ENCODE results near the gene CATSPER1. TPM values are rescaled to one million over a fixed set of nuclear protein-coding genes. Genes with fewer than 3 reads are reported as not detected.

The CATSPER1 gene
- total and polyA plus RNA-seq, 2 experiments from 2014 or later = not detected

- ATAC-seq (no peak), DNase-seq (ENCODE audit: low spot score) (no peak)
- H3F3A ChIP-seq (replicated peaks; ENCODE audit: low read depth) = peaks cover 44% of the 10 kb centered on the region
- peaks cover 25% of the 10 kb centered on the region for H3K4me1 ChIP-seq (ENCODE audit: insufficient read depth)
- Mint-ChIP-seq H3K27ac (no peak overlapping the region), H3K36me3 (ENCODE audit: low read depth) (peaks cover 67% of the 10 kb centered on the region), H3K4me1 (peaks cover 27% of the 10 kb centered on the region), H3K27me3 (ENCODE audit: insufficient read depth, low read depth, poor library complexity) (peaks cover 14% of the 10 kb centered on the region), H3K4me3 (no peak overlapping the region), H3K9me3 (no peaks in the 10 kb centered on the region; the same call in 2 of the 3 replicates)
- H2AFZ ChIP-seq = no peak overlapping the region
- H3K4me2 ChIP-seq = no peak overlapping the region
- peaks cover 32% of the 10 kb centered on the region for H3K79me2 ChIP-seq (replicated peaks; ENCODE audit: insufficient read depth)
- peak overlapping the region; percentile 84 for H3K27ac ChIP-seq (ENCODE audit: low read depth)
- no peaks in the 10 kb centered on the region for H3K27me3 ChIP-seq (ENCODE audit: insufficient read depth)
- H3K9me2 ChIP-seq (ENCODE audit: insufficient read depth) = no peaks in the 10 kb centered on the region
- no peak overlapping the region for H3K4me3 ChIP-seq
- peaks cover 20% of the 10 kb centered on the region for H4K20me1 ChIP-seq (replicated peaks; ENCODE audit: insufficient read depth)
- TF ChIP-seq POLR2AphosphoS5 (IDR thresholded peaks at IDR 0.05; ENCODE audit: low read depth) = no peak
- TF ChIP-seq, protein P1, sequence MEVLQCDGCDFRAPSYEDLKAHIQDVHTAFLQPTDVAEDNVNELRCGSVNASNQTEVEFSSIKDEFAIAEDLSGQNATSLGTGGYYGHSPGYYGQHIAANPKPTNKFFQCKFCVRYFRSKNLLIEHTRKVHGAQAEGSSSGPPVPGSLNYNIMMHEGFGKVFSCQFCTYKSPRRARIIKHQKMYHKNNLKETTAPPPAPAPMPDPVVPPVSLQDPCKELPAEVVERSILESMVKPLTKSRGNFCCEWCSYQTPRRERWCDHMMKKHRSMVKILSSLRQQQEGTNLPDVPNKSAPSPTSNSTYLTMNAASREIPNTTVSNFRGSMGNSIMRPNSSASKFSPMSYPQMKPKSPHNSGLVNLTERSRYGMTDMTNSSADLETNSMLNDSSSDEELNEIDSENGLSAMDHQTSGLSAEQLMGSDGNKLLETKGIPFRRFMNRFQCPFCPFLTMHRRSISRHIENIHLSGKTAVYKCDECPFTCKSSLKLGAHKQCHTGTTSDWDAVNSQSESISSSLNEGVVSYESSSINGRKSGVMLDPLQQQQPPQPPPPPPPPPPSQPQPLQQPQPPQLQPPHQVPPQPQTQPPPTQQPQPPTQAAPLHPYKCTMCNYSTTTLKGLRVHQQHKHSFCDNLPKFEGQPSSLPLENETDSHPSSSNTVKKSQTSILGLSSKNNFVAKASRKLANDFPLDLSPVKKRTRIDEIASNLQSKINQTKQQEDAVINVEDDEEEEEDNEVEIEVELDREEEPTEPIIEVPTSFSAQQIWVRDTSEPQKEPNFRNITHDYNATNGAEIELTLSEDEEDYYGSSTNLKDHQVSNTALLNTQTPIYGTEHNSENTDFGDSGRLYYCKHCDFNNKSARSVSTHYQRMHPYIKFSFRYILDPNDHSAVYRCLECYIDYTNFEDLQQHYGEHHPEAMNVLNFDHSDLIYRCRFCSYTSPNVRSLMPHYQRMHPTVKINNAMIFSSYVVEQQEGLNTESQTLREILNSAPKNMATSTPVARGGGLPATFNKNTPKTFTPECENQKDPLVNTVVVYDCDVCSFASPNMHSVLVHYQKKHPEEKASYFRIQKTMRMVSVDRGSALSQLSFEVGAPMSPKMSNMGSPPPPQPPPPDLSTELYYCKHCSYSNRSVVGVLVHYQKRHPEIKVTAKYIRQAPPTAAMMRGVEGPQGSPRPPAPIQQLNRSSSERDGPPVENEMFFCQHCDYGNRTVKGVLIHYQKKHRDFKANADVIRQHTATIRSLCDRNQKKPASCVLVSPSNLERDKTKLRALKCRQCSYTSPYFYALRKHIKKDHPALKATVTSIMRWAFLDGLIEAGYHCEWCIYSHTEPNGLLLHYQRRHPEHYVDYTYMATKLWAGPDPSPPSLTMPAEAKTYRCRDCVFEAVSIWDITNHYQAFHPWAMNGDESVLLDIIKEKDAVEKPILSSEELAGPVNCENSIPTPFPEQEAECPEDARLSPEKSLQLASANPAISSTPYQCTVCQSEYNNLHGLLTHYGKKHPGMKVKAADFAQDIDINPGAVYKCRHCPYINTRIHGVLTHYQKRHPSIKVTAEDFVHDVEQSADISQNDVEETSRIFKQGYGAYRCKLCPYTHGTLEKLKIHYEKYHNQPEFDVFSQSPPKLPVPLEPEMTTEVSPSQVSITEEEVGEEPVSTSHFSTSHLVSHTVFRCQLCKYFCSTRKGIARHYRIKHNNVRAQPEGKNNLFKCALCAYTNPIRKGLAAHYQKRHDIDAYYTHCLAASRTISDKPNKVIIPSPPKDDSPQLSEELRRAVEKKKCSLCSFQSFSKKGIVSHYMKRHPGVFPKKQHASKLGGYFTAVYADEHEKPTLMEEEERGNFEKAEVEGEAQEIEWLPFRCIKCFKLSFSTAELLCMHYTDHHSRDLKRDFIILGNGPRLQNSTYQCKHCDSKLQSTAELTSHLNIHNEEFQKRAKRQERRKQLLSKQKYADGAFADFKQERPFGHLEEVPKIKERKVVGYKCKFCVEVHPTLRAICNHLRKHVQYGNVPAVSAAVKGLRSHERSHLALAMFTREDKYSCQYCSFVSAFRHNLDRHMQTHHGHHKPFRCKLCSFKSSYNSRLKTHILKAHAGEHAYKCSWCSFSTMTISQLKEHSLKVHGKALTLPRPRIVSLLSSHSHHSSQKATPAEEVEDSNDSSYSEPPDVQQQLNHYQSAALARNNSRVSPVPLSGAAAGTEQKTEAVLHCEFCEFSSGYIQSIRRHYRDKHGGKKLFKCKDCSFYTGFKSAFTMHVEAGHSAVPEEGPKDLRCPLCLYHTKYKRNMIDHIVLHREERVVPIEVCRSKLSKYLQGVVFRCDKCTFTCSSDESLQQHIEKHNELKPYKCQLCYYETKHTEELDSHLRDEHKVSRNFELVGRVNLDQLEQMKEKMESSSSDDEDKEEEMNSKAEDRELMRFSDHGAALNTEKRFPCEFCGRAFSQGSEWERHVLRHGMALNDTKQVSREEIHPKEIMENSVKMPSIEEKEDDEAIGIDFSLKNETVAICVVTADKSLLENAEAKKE (CRISPR knock-in tag; IDR thresholded peaks at IDR 0.05) = no peak
- no peak for TF ChIP-seq EZH2phosphoT487 (IDR thresholded peaks at IDR 0.05; ENCODE audit: unreplicated experiment)
- TF ChIP-seq CTCF (conservative IDR thresholded peaks at IDR 0.05; ENCODE audit: low read depth in 2 of 2) = no peak
- TF ChIP-seq ZNF114 (CRISPR knock-in tag; IDR thresholded peaks at IDR 0.05) = no peak
- no peak for TF ChIP-seq CREB1 (CRISPR knock-in tag; IDR thresholded peaks at IDR 0.05; ENCODE audit: low read depth)
- H3K36me3 ChIP-seq (ENCODE audit: insufficient read depth) = peaks cover 40% of the 10 kb centered on the region
Measured at GRCh38 chr11:66067640-66068039, 41.4 kb upstream of the CATSPER1 start.
